Ishikawa (cell line): ENCODE data around the gene THADA.

ENCODE experiments used
- CEBPB ChIP-seq: IDR thresholded peaks from 2 replicates; pipeline ENCODE4 v1.6.1; 2012
- CREB1 ChIP-seq: IDR thresholded peaks from 2 replicates; pipeline ENCODE4 v1.6.1; 2012; ENCODE audit warnings: low read depth
- EGR1 ChIP-seq: IDR thresholded peaks from 2 replicates; pipeline ENCODE4 v1.6.1; 2012
- EP300 ChIP-seq: IDR thresholded peaks from 2 replicates; pipeline ENCODE4 v1.6.1; 2012; ENCODE audit warnings: borderline replicate concordance
- FOXM1 ChIP-seq: IDR thresholded peaks from 2 replicates; pipeline ENCODE4 v1.6.1; 2012; ENCODE audit warnings: low read depth, borderline replicate concordance
- NFIC ChIP-seq: IDR thresholded peaks from 2 replicates; pipeline ENCODE4 v1.6.1; 2012
- RAD21 ChIP-seq: IDR thresholded peaks from 2 replicates; pipeline ENCODE4 v1.6.1; 2012; ENCODE audit warnings: low read depth
- REST ChIP-seq: IDR thresholded peaks from 2 replicates; pipeline ENCODE4 v1.6.1; 2012; ENCODE audit warnings: low read depth, mild to moderate bottlenecking
- TAF1 ChIP-seq: IDR thresholded peaks from 2 replicates; pipeline ENCODE4 v1.6.1; 2012; ENCODE audit warnings: low read depth, mild to moderate bottlenecking
- TCF12 ChIP-seq: IDR thresholded peaks from 2 replicates; pipeline ENCODE4 v1.6.1; 2012; ENCODE audit warnings: low read depth
- TEAD4 ChIP-seq: IDR thresholded peaks from 2 replicates; pipeline ENCODE4 v1.6.1; 2012
- USF1 ChIP-seq: IDR thresholded peaks from 2 replicates; pipeline ENCODE4 v1.6.1; 2012
- YY1 ChIP-seq: IDR thresholded peaks from 2 replicates; pipeline ENCODE4 v1.6.1; 2012; ENCODE audit warnings: low read depth
- ZBTB7A ChIP-seq: IDR thresholded peaks from 2 replicates; pipeline ENCODE4 v1.6.1; 2012; ENCODE audit warnings: low read depth
- TF ChIP-seq, protein P1 (sequence below): IDR thresholded peaks from 2 replicates; pipeline ENCODE4 v1.6.1; 2012

Gene THADA

DNA sequence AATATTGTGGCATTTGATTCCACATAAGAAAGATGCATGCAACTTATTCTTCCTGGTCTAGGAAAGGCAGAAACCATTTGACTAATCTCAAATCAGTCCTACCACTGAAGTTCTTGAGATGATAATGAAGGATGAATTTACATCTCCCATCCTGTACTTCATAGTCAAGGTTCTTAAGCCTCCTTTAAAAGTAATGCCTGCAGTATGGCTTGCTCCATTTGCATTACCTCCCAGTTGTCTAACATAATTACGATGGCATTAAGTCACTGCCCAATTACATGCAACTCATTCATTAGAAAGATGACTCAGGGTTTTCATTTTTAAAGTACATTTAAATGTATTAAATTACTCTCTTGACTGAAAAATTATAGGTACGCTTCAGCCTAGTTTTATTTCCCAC lies 32.2 kb downstream of the THADA start:
- TF ChIP-seq, protein P1, sequence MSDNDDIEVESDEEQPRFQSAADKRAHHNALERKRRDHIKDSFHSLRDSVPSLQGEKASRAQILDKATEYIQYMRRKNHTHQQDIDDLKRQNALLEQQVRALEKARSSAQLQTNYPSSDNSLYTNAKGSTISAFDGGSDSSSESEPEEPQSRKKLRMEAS, result no peak

DNA sequence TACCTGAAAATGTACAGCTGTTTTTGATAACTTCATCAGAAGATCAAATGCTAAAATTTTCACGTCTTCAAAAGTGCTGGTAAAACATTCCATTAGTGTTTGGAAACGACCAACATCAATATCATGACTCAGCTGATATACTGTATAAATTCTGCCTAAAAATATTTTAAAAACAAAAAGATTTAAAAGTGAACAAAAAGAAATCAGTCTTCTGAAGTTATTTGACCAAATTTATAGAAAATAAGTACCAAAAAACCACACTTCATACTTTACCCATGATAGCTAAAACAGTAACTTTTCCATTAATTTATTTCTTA lies 35.6 kb downstream of the THADA start:
- no peak for TF ChIP-seq YY1
- no peak for TF ChIP-seq TCF12
- no peak for TF ChIP-seq CREB1
- no peak for TF ChIP-seq EP300
- no peak for TF ChIP-seq CEBPB
- TF ChIP-seq FOXM1, result no peak
- no peak for TF ChIP-seq ZBTB7A
- no peak for TF ChIP-seq USF1
- no peak for TF ChIP-seq REST
- TF ChIP-seq TEAD4, result no peak
- TF ChIP-seq EGR1, result no peak
- TF ChIP-seq NFIC, result no peak

DNA sequence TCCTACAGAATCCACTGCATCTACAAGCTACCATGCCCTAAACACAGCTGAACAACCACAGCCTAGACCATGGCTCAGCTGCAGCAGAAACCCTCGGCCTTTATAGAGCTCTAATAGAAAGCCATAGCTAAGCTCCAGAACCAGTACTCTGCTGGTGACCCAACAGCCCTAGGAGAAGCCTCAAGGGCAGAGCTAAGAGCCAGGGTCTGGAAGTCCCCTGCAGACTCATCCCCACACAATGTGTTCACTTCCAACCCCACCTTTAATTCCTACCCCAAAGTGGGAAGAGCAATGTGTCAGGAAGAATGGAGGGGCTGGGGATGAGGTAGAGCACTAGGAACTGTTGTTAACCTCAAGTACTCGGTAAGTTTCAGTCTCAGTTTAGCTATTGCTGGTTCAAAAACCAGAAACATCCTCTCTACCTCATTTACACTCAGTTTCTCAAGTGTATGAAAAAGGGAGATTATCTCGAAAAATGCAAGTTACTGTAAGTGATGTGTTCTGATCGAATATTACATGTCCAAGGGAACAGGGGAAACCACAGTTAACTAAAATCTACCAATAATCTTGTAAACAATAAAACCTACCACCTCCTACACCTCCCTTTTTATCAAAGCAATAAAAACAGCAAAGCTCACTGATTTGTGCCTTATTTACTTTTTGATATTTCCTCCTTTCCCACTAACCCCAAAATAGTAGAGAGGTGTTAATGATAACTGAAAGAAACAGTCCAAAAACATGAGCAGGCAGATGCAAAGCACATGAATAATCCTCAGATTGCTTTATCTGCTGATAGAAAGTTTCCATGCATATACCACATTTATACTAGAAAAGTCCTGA lies 36.2 kb downstream of the THADA start:
- TF ChIP-seq CREB1 (no peak), REST (no peak), EP300 (no peak), EGR1 (no peak), CEBPB (no peak), NFIC (no peak), FOXM1 (no peak), TCF12 (no peak)

DNA sequence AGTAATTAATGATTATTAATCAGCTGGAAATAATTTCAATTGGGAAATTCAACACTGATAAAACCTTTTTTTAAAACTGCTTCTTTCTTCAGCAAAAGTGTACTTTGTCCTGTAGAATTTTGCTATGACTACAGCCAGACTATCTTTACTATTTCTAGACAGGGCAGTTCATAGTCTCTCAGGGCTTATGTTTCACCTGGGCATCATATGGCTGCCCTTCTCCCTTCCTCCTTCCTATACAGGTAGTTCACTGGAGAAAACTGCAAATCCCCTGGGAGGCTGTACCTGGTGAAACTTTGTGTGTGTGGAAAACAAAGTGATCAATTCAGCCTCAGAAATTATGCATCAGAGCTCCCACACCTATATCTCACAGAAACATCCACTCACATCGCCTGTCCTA lies 38.6 kb downstream of the THADA start:
- TF ChIP-seq USF1, result no peak

GRCh38 chr2:43556256-43556655 lies 39.6 kb downstream of the THADA start:
- no peak for TF ChIP-seq CEBPB
- TF ChIP-seq, protein P1, result no peak
- no peak for TF ChIP-seq ZBTB7A
- TF ChIP-seq EP300, result no peak
- no peak for TF ChIP-seq USF1
- TF ChIP-seq TCF12, result no peak
- no peak for TF ChIP-seq RAD21
- no peak for TF ChIP-seq CREB1
- TF ChIP-seq TEAD4, result no peak
- no peak for TF ChIP-seq FOXM1
- TF ChIP-seq TAF1, result no peak
- no peak for TF ChIP-seq REST
- TF ChIP-seq YY1, result no peak
- TF ChIP-seq NFIC, result no peak
- no peak for TF ChIP-seq EGR1
